Measurements from ENCODE around the gene SART1. TPM values are rescaled to one million over a fixed set of nuclear protein-coding genes. Genes with fewer than 3 reads are reported as not detected.

SART1 gene
- total and polyA plus RNA-seq, 10 of the 15 experiments (the other 5 are each of a cell fraction or from before 2014, with no cell fraction given) = 6.2 to 60.5 (median 37.4) TPM

DNA sequence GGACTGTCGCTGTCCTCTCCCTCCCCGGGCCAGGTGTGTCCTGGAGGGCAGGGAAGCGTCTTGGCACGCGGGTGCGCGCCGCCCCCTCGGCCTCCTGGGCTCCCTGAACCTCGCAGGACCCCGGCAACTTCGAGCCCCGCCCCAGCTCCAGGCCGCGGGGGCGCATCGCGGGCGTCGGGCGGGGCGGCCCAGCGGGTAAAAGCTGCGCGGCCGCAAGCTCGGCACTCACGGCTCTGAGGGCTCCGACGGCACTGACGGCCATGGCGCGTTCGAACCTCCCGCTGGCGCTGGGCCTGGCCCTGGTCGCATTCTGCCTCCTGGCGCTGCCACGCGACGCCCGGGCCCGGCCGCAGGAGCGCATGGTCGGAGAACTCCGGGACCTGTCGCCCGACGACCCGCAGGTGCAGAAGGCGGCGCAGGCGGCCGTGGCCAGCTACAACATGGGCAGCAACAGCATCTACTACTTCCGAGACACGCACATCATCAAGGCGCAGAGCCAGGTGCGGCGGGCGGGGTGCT lies 50.3 kb downstream of the SART1 start, which contains the start of gene CST6:
CST6 (plus strand) TSS at position 224 of the 519 bp plus-strand sequence; CDS start at position 261, 37 bp downstream.
- FAIRE-seq (no peak), ATAC-seq (no peak; the same call in 2 of the 3 replicates), DNase-seq (ENCODE audit: low read depth, low spot score) (no peak)
- ChIA-PET POLR2A (interaction anchor here (0.7 kb wide), 1 partner anchor 16 kb away, joined by 10 read pairs; no protein-coding TSS in a partner anchor), RAD21 (ENCODE audit: unreplicated experiment) (no interaction called here), CTCF (interaction anchor here (0.8 kb wide), 1 partner anchor 10 kb away, joined by 4 read pairs; no protein-coding TSS in a partner anchor), SMC1A (ENCODE audit: uncharacterized antibody, unreplicated experiment) (no interaction called here)
- Histone ChIP-seq H3K9me3 (replicated peaks; ENCODE audit: control insufficient read depth, insufficient read depth, low read length) (no peaks in the 10 kb centered on the region), H3K4me2 (ENCODE audit: control insufficient read depth, insufficient read depth) (no peak within 1 kb of the TSS), H3K4me3 (no peak within 1 kb of the TSS), H3K79me2 (ENCODE audit: control insufficient read depth, insufficient read depth, low read length) (no peaks in the 10 kb centered on the region), H3K36me3 (ENCODE audit: control insufficient read depth in 2 of 2, insufficient read depth in 2 of 2, low read length in 1 of 2) (no peaks in the 10 kb centered on the region), H4K20me1 (ENCODE audit: control insufficient read depth, insufficient read depth) (no peaks in the 10 kb centered on the region), H2AFZ (ENCODE audit: control insufficient read depth, low read depth, low read length) (no peak within 1 kb of the TSS), H3K27ac (ENCODE audit: control insufficient read depth, insufficient read depth) (no peak within 1 kb of the TSS), H3K27me3 (replicated peaks in 1 of 2; ENCODE audit: control insufficient read depth in 2 of 2, insufficient read depth in 2 of 2, low read length in 1 of 2) (peaks cover 3 to 7% of the 10 kb centered on the region in 2 experiments), H3K4me1 (ENCODE audit: control insufficient read depth, insufficient read depth, low read length) (no peaks in the 10 kb centered on the region), H3K9ac (ENCODE audit: control insufficient read depth, insufficient read depth, low read length) (no peak within 1 kb of the TSS)
- WGBS (ENCODE audit: insufficient coverage, insufficient replicate concordance, low lambda C conversion rate, missing lambda C conversion rate) = 32% methylated on average over 51 of the region's 61 CpGs
- in situ Hi-C loops (cut with MboI) = no loop called here
- no TSS peak for BruUV-seq (replicated peaks)
- intact Hi-C loops (cut with micrococcal nuclease; ENCODE audit: unreplicated experiment) = no loop called here
- no peak for TF ChIP-seq EED (IDR thresholded peaks at IDR 0.05; ENCODE audit: low read depth)
- TF ChIP-seq, protein P1, sequence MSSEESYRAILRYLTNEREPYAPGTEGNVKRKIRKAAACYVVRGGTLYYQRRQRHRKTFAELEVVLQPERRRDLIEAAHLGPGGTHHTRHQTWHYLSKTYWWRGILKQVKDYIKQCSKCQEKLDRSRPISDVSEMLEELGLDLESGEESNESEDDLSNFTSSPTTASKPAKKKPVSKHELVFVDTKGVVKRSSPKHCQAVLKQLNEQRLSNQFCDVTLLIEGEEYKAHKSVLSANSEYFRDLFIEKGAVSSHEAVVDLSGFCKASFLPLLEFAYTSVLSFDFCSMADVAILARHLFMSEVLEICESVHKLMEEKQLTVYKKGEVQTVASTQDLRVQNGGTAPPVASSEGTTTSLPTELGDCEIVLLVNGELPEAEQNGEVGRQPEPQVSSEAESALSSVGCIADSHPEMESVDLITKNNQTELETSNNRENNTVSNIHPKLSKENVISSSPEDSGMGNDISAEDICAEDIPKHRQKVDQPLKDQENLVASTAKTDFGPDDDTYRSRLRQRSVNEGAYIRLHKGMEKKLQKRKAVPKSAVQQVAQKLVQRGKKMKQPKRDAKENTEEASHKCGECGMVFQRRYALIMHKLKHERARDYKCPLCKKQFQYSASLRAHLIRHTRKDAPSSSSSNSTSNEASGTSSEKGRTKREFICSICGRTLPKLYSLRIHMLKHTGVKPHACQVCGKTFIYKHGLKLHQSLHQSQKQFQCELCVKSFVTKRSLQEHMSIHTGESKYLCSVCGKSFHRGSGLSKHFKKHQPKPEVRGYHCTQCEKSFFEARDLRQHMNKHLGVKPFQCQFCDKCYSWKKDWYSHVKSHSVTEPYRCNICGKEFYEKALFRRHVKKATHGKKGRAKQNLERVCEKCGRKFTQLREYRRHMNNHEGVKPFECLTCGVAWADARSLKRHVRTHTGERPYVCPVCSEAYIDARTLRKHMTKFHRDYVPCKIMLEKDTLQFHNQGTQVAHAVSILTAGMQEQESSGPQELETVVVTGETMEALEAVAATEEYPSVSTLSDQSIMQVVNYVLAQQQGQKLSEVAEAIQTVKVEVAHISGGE (CRISPR knock-in tag; IDR thresholded peaks at IDR 0.05) = no peak

Data from GM12878 (cell line).